Measurements from ENCODE around the gene ST7.
A peak's percentile ranks its signal among the peaks of the same experiment; 100 is the strongest.
"Not testable (repeated sequence)": the region's sequence is repeated elsewhere in the genome, so short reads cannot be mapped to it uniquely, and the experiment has no call there.

Gene ST7

DNA sequence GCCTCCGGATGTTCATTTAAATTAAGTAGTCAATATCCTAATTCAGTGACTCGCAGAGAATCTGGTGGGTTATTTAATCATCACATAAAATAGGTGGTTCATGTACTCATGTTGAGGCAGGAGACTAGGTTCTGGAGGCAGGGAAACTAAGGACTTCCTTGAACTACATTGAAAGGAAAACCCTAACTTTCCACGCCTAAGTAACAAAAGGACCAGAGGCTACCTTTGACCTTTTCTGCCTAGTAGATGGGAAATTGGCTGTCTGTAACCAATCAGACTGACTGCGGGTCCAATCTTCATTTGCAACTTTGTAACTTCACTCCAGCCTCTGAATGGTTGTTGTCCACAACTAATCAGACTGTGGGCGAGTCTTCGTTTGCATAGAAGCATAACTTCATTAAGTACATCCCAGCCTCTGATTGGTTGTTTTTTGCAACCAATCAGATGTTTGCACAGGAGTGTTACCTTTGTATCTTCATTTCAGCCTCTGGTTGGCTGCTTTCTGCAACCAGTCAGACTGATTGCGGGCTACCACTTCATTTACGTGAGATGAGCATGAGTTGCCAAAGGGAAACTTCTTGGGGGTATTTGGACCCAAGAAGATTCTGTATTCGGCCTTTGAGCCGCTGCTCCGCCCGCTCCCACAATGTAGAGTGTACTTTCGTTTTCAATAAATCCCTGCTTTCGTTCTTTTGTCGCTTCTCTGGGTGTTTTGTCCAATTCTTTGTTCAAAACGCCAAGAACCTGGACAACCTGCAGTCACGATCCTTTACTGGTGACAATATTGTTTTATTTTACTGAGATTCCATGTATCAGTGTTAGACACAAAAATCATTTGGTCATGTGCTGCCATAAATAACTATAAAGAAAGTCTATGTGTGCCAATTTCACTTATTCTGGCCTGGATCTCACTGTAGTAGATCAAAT, 1.7 kb upstream of the ST7 start:
- DNase-seq (ENCODE audit: low spot score), result no peak

DNA sequence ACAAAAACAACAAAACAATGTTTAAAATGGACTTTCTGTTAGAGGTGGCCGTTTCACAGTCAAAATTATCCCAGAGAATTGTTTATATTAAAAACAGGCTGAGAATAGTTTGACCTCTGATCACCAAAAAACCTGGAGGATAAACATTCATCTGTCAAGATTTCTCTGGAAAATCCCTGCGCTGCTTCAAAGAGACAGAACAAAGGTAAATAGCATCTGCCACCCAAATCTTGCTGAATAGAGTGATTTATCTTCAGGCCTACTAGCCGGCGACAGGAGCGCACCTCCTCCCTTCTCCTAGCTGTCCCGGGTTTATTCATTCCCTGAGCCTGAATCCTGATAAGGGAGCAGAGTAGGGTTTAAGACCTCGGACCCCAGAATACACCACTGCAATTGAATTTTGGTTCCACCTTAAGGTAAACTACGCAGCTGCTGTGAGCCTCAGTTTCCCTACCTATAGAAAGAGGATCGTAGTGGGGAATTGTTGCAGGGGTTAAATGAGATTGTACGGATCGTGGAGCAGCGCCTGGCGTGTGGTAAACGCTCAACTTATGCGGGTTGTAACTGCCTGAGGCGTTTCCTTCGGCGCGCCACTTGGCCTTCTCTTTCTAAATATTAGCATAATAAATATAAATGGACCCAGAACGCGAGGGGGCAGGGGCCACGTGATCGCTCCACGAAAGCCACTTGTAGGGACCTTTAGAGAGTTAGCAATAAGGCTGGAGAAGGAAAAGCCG, 498 bp upstream of the ST7 start:
- DNase-seq (ENCODE audit: low spot score), result peak; percentile 11

DNA sequence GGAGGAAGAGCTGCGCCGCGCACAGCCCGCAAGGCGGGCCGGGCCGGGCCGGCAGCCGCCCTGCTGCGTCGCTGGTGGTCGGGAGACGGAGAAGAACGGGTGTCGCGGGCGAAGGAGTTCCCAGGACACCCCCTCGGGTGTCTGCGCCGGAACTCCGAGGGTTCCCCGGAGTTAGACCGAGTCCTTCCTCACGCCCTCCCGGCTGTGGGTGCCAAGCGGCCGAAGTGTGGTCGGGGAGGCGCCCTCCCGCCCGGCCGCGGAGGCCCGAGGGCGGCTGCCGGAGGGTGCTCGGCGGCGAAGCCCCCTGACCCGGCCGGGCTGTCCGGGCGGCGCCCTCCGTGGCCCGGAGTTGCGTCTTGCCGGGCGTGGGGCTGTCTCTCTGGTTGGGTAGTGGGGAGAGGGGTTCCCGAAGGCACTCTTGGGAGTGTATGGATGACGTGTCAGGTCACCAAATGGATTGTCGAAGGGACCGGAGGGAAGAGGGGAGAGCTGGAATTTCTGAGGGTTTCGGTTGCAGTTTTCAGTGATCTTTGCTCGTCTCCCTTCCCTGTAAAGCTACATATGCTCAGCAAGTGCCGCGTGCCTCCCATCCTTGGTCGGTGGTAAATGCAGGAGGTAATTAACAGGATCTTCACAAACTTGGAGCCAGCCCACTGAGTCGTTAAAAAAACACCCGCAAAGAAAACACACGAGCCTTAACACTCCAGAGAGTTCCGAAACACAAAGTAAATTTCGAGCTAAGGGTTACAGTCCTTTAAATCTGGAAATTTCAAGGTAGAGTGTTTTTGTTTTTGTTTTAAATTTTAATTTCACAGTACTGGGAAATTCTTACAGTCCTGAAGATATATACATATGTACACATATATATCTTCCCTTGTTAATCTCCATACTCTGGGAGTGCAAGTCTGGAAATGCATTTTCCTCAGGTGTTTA, 871 bp downstream of the ST7 start:
- DNase-seq (ENCODE audit: low spot score), result peak; percentile 67

DNA sequence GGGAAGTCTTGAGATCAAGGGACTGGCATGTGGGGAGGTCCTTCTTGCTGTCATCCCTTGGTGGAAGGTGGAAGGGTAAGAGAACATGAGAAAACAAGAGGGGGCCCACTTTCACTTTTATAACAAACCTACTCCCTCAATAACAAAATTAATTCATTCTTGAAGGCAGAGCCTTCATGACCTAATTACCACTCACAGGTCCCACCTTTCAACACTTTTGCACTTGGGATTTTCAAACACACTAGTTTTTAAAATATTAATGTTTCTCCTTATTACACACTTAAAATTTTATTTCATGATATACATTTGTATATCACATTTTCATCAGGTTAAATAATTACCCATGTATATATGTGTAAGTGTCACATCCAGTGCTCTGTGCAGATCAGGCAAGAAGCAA, 2.0 kb downstream of the ST7 start:
- DNase-seq (ENCODE audit: low spot score), result no peak

DNA sequence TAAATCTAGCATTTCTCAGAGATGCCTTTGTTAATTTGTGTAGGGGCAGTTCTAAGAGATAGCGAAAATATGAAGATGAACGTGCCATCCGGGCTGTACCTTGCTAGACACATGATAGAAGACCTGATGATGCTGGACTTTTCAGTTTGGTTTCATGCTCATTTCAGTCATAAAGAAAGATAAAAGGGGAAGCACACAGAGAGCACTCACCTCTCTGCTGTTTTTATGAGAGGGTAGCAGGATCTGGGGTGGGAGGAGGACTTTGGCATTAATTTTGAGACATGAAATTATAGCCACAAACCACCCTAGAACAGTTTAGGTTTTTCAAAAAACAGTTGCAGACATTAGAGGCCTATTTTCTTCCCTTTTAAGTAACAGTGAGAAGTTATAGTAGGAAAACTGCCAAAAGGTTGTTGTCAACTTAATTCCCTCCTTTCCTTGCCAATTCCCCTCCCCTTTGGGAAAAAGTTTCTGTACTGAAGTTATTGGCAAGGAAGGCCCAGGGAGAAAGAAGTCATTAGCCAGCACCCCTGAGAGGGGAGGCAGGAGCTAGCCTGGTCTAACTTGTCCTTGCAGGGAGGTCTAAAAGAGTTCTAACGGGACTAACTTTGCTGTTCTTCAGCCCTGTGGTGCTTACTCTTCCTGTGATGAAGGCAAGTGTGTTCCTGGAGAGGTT, 2.6 kb downstream of the ST7 start:
- no peak for DNase-seq (ENCODE audit: low spot score)

DNA sequence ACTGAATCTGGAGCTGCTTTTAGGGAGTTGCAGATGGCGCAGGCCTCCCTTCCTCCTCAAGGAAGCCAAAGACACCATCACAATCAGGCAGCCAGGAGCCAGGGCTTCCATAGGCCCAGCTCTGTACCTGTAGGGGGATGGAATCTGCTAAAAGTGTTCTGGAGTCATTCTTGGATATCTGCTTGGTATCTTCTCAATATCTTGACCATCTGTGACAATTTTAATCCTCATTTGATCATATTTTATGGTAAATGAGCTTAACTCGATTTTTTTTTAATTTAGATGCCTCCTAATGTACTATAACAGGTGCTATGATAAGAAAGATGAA, 3.1 kb downstream of the ST7 start:
- no peak for DNase-seq (ENCODE audit: low spot score)

DNA sequence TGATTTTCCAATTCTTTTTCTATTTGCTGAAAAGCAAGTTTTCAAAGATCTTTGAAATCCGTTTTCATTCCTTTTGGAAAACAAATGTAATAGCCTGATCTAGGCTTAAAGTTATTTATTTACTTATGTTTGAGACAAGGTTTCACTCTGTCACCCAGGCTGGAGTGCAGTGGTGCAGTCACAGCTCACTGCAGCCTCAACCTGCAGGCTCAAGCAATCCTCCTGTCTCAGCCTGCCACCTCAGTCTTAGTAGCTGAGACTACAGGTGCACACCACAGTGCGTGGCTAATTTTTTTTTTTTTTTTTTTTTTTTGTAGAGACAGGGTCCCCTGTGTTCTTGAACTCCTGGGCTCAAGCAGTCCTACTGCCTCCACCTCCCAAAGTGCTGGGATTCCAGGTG, 4.6 kb downstream of the ST7 start:
- no peak for DNase-seq (ENCODE audit: low spot score)

DNA sequence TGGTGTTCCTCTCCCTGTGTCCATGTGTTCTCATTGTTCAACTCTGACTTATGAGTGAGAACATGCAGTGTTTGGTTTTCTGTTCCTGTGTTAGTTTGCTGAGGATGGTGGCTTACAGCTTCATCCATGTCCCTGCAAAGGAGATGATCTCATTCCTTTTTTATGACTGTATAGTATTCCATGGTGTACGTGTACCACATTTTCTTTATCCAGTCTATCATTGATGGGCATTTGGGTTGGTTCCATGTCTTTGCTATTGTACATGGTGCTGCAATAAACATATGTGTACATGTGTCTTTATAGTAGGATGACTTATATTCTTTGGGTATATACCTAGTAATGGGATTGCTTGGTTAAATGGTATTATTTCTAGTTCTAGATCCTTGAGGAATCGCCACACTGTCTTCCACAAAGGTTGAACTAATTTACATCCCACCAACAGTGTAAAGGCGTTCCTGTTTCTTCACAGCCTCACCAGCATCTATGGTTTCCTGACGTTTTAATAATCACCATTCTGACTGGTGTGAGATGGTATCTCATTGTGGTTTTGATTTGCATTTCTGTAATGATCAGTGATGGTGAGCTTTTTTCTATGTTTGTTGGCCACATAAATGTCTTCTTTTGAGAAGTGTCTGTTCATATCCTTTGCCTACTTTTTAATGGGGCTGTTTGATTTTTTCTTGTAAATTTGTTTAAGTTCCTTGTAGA, 8.8 kb downstream of the ST7 start:
- not testable (repeated sequence) for DNase-seq (ENCODE audit: low spot score)

DNA sequence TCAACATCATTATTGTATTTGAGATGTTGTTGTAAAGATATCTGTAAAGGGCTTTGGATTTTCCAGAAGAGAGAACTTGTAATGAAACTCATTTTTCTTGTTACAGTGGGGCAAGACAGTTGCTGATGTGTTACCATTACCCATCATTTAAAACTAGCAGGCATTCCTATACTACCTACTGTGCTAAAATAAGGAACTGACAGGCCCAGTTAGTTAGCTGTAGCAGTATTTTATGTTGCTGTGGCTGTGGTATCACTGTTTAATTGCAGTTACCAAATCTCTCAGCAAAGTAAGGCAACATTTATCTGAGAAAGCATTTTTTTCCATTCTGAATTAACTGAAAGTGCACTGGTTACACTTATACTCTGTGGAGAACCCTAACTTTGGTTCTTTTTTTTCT, 9.9 kb downstream of the ST7 start:
- DNase-seq (ENCODE audit: low spot score), result no peak

DNA sequence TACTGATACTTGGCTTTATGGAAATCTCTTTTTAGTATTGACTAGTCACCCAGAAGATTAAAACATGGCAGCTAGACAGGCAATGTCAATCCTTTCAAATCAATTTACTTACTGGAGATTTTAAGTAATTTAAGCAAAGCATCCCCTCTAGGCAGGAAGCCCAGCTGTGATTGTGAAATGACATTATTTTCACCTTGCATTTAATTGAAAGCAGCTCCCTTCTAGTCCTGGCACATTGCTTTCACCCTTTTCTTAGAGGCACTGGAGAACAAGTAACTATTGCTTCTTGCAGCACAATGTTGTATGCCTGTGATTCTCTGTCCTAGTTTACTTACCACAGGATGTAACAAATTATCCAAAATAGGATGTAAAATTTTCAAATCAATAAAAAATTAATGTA, 13.3 kb downstream of the ST7 start:
- no peak for DNase-seq (ENCODE audit: low spot score)

DNA sequence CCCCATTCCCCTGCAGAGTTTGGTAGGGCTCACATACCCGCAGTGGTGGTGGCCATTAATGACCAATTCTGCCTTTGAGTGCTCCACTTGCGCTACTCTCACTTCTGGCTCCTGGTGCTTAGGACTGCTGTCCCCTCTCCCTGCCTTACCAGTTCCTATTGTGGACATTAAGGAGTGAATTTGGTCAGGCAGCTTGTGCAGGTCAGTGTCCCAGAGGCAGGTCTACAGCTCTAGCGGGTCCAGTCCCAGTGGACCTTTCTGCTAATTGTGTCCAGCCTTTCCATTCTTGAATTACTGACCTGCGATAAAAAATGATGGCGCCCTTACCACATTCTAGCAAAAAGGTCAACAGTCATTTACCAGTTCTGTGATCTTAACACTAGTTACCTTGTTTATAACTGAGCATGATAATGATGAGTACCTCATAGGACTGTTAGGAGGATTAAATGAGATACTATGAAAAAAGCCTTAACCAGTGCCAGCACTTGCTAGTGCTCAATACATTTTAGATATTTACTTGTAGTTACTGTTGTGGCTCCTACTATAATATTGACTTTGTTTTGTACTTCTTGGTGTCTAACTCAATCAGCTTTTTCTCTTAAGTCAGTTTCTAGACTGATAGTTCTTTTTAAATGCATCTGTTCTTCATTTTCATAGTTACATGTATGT, 14.1 kb downstream of the ST7 start:
- no peak for DNase-seq (ENCODE audit: low spot score)

DNA sequence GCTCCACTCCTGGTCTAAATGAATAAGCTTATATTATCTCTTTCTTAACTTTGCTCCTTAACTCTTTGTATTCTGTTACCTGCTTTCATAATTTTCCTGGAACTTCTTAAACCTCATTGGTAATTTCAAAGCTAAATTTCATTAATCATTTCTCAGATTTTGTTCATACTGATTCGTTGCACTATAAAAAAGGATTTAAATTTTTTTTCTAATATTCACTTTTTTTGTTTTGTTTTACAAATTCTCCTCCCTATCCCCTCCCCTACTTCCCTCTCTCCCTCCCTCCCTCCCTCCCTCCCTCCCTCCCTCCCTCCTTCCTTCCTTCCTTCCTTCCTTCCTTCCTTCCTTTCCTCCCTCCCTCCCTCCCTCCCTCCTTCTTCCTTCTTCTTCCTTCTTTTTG, 14.7 kb downstream of the ST7 start:
- DNase-seq (ENCODE audit: low spot score), result no peak

DNA sequence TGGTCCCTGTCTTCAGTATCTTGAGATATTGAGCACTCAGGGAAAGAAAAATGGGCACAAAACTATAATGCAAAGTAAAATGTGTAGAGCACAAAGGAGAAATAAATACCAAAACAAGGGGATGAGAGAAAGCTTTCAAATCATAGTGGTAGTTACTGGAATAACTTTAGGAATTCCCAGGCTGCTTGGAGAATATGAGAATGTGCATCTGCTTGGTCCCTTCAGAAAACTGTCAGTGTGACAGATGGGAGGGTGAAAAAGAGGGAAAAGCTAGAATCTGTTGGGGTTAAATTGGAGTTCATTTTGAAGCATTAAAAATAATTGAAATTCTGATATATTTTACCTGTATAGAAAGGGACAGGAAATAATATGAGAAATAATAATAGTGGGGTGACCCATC, 15.3 kb downstream of the ST7 start:
- DNase-seq (ENCODE audit: low spot score), result no peak

DNA sequence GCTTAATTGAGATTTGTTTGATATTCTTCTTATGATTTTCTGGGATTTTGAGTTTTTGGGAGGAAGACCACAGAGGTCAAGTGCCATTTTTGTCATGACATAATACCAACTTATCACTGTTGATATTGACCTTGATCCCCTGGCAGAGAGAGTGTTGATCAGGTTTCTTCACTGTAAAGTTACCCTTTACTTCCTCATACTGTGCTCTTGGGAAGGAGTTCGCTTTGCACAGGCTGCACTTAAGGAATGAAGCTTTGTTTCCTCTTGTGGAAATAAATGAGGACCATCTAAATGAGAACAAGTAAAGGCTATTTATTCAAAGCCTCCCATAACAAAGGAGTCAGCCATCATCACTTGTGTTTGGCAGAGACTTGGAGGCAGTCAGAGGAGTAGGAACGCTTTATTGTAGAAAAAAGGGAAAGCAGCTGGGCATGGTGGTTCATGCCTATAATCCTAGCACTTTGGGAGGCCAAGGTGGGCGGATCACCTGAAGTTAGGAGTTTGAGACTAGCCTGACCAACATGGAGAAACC, 16.1 kb downstream of the ST7 start:
- no peak for DNase-seq (ENCODE audit: low spot score)

DNA sequence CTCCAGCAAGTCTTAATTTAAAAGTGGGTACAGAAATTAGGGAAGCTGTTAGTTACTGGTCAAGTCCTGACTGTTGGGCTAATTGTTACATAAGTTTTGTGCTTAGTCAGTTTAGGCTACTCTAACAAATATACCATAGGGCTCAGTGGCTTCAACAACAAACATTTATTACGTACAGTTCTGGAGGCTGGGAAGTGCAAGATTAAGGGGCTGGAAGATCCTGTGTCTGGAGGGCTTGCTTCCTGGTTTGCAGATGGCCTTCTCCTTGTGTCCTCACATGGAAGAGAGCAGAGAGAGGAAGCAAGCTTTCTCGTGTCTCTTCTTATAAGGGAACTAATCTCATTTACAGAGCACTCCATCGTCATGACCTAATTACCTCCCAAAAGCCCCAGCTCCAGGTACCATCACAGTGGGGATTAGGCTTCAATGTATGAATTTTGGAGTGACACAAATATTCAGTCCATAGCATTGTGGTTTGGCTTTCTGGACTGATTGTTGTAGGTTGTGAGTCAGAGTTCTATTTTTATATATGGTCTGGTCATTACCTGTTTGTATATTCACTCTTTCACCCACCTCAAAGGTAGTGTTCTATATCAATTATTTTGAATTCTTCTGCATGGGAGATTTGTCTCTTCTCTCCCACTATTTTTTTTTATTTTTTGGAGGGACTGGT, 17.1 kb downstream of the ST7 start:
- DNase-seq (ENCODE audit: low spot score), result no peak

DNA sequence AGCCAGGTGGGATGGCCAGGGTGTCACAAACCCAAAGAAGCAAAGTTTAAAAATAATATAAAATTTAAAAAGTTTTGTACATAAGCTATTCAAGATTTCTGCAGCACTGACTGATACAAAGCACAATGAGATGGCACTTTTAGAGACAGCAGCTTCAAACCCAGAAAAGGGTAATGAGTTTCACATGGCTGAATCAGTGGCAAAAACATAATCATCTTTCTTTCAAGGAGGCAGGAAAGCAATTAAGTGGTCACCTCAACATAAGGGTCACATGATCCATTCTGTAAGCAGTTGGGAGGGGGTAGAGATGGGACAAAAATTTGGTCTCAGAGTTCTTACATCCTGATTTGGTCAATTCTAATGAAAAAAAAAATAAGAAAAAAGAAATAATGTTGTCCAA, 17.9 kb downstream of the ST7 start:
- DNase-seq (ENCODE audit: low spot score), result not testable (repeated sequence)

DNA sequence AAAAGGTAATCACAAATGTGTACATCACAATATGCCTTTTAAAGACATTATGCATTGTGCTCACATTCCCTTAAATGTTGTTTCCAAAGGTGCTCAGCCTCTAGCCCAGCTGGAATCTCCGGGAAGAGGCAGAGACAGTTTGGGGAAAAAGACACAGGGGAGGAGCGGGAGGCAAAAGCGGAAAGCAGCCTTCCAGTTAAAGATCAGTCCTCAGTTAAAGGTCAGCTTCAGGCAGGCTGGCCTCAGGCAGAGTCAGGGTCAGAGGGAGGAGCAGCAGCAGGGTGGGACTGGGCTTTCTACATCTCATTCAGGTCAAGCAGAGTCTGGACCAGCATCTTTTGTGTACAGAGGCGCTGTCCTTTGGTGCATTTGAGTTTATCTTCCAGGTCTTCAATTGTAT, 18.6 kb downstream of the ST7 start:
- no peak for DNase-seq (ENCODE audit: low spot score)

DNA sequence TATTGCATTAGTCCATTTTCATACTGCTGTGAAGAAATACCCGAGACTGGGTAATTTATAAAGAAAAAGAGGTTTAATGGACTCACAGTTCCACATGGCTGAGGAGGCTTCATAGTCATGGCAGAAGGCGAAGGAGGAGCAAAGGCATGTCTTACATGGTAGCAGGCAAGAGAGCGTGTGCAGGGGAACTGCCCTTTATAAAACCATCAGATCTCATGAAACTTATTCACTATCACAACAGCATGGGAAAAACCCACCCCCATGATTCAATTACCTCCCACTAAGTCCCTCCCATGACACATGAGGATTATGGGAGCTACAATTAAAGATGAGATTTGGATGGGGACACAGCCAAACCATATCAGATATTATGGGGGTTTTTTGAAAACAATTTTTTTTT, 21.7 kb downstream of the ST7 start:
- not testable (repeated sequence) for DNase-seq (ENCODE audit: low spot score)

DNA sequence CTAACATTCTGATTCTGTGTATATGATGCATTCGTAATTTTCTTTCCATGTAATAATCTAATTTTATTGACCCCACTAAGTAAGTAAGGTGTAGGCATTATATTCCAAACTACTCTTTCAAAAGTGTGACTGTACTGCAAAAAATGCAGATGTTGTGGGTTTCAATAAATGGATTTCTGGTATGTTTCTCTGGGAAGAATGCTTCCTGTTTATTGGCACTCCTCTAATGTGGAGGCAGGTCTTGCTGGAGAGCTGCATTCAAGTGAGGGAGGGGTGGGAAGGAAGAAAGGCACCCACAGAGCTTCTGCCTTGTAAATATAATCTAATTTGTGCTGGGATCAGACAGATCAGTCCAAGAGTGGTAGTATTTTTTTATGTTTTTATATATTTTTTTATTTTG, 23.9 kb downstream of the ST7 start:
- no peak for DNase-seq (ENCODE audit: low spot score)

DNA sequence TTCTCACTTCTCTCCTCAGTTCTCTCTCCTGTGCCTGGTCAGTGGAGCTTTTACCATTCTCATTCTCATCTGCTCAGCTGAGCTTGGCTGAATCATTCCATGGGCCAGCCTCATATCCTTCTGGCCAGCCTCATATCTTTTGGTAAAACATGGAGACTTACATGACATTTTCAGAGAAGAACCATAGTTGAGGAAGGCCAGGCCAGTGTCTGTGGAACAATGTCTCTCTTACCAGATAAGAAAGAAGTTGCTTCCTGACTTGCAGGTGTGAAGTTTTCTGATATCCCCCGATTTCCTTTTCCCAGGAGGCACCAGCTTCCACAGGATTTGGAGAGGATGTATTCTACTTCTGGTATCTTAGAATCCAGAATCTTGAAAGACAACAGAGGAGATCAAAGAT, 24.7 kb downstream of the ST7 start:
- no peak for DNase-seq (ENCODE audit: low spot score)

Data from hepatic stellate cell (primary cell).